GM19328 (cell line): ENCODE measurements around the gene FAM234B.

ENCODE experiments used
- ATAC-seq: cut with Tn5 transposase; IDR thresholded peaks from one replicate; pipeline ENCODE4 v1.9.1; 2021; ENCODE audit warnings: mild to moderate bottlenecking, moderate library complexity; ENCODE audit not compliant: unreplicated experiment

FAM234B gene

GRCh38 chr12:13044002-13044905 lies at the start of gene FAM234B:
FAM234B (plus strand) TSS chr12:13044381; CDS start chr12:13044404, 23 bp downstream.
- ATAC-seq, result peak; percentile 94

GRCh38 chr12:12995088-12995487 lies 49.1 kb upstream of the FAM234B start:
- no peak for ATAC-seq

GRCh38 chr12:12996209-12996608 lies 48.0 kb upstream of the FAM234B start:
- no peak for ATAC-seq

GRCh38 chr12:12997156-12997555 lies 47.0 kb upstream of the FAM234B start:
- no peak for ATAC-seq

- ATAC-seq, result no peak
These were observed 46.4 kb upstream of the FAM234B start for GRCh38 chr12:12997734-12998133.

- ATAC-seq, result no peak
These were observed 45.9 kb upstream of the FAM234B start for GRCh38 chr12:12998248-12998647.

- ATAC-seq, result no peak
These were observed 44.8 kb upstream of the FAM234B start for GRCh38 chr12:12999271-12999958.

- peak; percentile 89 for ATAC-seq
These were observed 44.1 kb upstream of the FAM234B start, which contains the start of gene HEBP1 for GRCh38 chr12:12999959-13000615. HEBP1 (minus strand) TSS chr12:13000265; CDS start chr12:13000114, 151 bp downstream.

GRCh38 chr12:13000616-13000924 lies 43.6 kb upstream of the FAM234B start:
- peak; percentile 24 for ATAC-seq

- ATAC-seq, result no peak
These were observed 43.0 kb upstream of the FAM234B start for GRCh38 chr12:13000925-13001774.

- ATAC-seq, result no peak
These were observed 42.5 kb upstream of the FAM234B start for GRCh38 chr12:13001775-13002040.

GRCh38 chr12:13002301-13003097 lies 41.7 kb upstream of the FAM234B start:
- ATAC-seq, result no peak

GRCh38 chr12:13004361-13004760 lies 39.8 kb upstream of the FAM234B start:
- ATAC-seq, result no peak

- no peak for ATAC-seq
These were observed 39.2 kb upstream of the FAM234B start for GRCh38 chr12:13004986-13005385.

- ATAC-seq, result no peak
These were observed 38.5 kb upstream of the FAM234B start for GRCh38 chr12:13005649-13006048.

GRCh38 chr12:13007496-13008233 lies 36.5 kb upstream of the FAM234B start:
- ATAC-seq, result no peak

- ATAC-seq, result no peak
These were observed 35.3 kb upstream of the FAM234B start for GRCh38 chr12:13008741-13009380.

- ATAC-seq, result no peak
These were observed 33.1 kb upstream of the FAM234B start for GRCh38 chr12:13011098-13011497.

GRCh38 chr12:13022851-13023271 lies 21.3 kb upstream of the FAM234B start:
- no peak for ATAC-seq
